Activated CD4-positive, alpha-beta memory T cell treated with anti-CD3 and anti-CD28 coated beads for 36 hours (primary cell): ENCODE results near the gene ZIC5. TPM values are rescaled to one million over a fixed set of nuclear protein-coding genes. Genes with fewer than 3 reads are reported as not detected.

ENCODE experiments used
- CTCF ChIA-PET: fragments of 350-600 bp; sonication (Branson Sonifier 250); formaldehyde crosslinking; loops from one replicate; lab custom pipeline; 2021; ENCODE audit warnings: antibody characterized with exemption, inconsistent platforms; lab: Charles Lee
- POLR2A ChIA-PET: fragments of 350-600 bp; sonication (Branson Sonifier 250); formaldehyde crosslinking; loops from one replicate; lab custom pipeline; 2021; ENCODE audit warnings: antibody characterized with exemption; lab: Charles Lee
- DNase-seq: peaks from one replicate; pipeline ENCODE4 v3.0.0-alpha.2; 2020
- H3K27ac Mint-ChIP-seq: one replicate; pipeline ENCODE4 v1.8.0; 2021; ENCODE audit warnings: mixed read lengths
- H3K27me3 Mint-ChIP-seq: one replicate; pipeline ENCODE4 v1.8.0; 2021; ENCODE audit warnings: mixed read lengths
- H3K36me3 Mint-ChIP-seq: one replicate; pipeline ENCODE4 v1.8.0; 2021; ENCODE audit warnings: mixed read lengths
- H3K4me1 Mint-ChIP-seq: one replicate; pipeline ENCODE4 v1.8.0; 2021; ENCODE audit warnings: low read depth, mixed read lengths
- H3K4me3 Mint-ChIP-seq: one replicate; pipeline ENCODE4 v1.8.0; 2021; ENCODE audit warnings: mild to moderate bottlenecking, mixed read lengths
- H3K9me3 Mint-ChIP-seq: one replicate; pipeline ENCODE4 v1.8.0; 2021; ENCODE audit warnings: mixed read lengths
- intact Hi-C: fragments of 100-400 bp; cut with micrococcal nuclease; formaldehyde crosslinking; loops from one replicate; pipeline ENCODE4 v1.15.1; 2023
- total RNA-seq, 2 experiments: library from RNA; stranded (reverse); gene quantifications; one replicate each; pipeline ENCODE4 v1.2.3, GENCODE V29; 2021

ZIC5 gene
- total RNA-seq, 2 experiments from 2014 or later, result not detected

- DNase-seq, result no peak
- Mint-ChIP-seq H3K27me3 (peaks cover 70% of the 10 kb centered on the region), H3K9me3 (no peaks in the 10 kb centered on the region), H3K4me3 (no peak overlapping the region), H3K27ac (no peak overlapping the region), H3K4me1 (peaks cover 16% of the 10 kb centered on the region), H3K36me3 (no peaks in the 10 kb centered on the region)
- CTCF ChIA-PET, result interaction anchor here (0.8 kb wide), 1 partner anchor 553 kb away, joined by 3 read pairs; no protein-coding TSS in a partner anchor
- POLR2A ChIA-PET, result no interaction called here
- intact Hi-C loops, result loop anchor here (5.0 kb wide), 1 partner anchor 305 kb away; no protein-coding TSS in a partner anchor
Observed at GRCh38 chr13:99962242-99962641, 9.3 kb downstream of the ZIC5 start.

- Mint-ChIP-seq H3K4me3 (no peak overlapping the region), H3K27me3 (peaks cover 70% of the 10 kb centered on the region), H3K9me3 (no peaks in the 10 kb centered on the region), H3K4me1 (peaks cover 21% of the 10 kb centered on the region), H3K27ac (no peak overlapping the region), H3K36me3 (no peaks in the 10 kb centered on the region)
- ChIA-PET CTCF (interaction anchor here (0.8 kb wide), 1 partner anchor 553 kb away, joined by 3 read pairs; no protein-coding TSS in a partner anchor), POLR2A (no interaction called here)
- no peak for DNase-seq
- intact Hi-C loops, result loop anchor here (2.0 to 5.0 kb wide), 2 partner anchors 21 to 304 kb away; no protein-coding TSS in a partner anchor
Observed at GRCh38 chr13:99961636-99962035, 9.9 kb downstream of the ZIC5 start.

DNA sequence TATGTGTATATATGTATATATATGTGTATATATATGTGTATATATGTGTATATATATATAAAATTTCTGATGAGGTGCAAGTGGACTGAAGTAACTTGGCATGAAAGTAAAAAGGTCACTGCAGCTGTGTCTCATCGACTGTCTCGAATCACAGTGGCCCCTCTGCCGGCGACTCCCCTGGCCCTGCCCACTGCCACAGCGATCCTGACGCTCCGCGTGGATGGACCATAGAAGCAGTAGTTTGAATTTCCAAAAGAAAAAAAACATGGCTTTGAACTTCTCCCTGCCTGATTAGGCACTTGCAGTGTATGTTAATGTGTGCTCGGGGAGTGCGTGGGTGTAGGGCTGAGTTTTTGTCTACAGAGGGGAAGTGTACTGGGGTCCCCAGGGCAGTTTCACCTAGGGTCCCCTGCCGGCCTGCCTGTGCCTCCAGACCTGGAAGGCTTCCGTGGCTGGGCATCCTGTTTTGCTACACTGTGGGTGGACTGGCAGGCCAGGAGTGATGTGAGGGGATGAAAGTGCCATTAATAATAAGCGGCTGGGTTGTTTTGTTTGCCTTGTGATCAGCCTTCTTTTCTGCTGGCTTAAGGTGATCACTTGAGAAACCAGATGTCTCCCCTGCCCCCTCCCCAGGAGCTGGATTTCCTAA lies 10.8 kb downstream of the ZIC5 start:
- ChIA-PET POLR2A (interaction anchor here (0.6 kb wide), 1 partner anchor 9 kb away, joined by 4 read pairs; no protein-coding TSS in a partner anchor), CTCF (no interaction called here)
- Mint-ChIP-seq H3K4me1 (peaks cover 28% of the 10 kb centered on the region), H3K9me3 (no peaks in the 10 kb centered on the region), H3K36me3 (no peaks in the 10 kb centered on the region), H3K4me3 (no peak overlapping the region), H3K27ac (no peak overlapping the region), H3K27me3 (peaks cover 69% of the 10 kb centered on the region)
- no peak for DNase-seq
- intact Hi-C loops, result loop anchor here (2.0 to 5.0 kb wide), 2 partner anchors 22 to 303 kb away; no protein-coding TSS in a partner anchor

DNA sequence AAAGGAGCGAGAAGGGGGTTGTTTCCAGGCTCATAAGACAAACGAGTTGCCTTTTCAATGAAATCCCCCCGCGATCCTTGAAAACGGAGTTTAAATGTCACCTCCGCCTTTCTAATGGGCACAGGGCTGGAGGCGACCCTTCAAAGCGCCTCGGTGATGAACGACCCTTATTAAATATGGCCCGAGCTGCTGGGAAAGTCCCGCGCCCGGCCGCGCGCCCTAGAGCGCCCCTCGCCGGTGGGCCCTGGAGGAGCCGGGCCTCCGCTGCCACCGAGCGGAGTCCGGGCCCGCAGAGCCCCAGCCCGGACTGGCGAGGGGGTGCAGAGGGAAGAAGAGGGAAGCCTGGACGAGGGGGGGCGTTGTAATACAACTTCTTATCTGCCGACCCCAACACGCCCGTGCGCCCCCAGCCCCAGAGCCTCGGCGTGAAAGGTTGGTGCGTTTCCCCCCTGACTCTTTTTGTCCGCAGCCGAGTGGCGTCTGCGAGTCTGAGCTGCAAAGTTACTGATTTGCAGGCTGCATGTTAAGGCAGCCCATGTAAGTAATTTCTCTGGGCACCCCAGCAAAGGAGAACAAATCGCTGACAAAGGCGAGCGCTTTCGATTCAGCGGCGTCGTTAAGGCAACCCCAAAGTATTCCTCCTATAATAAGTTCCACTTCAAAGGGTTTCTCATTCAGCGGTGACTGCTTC lies 11.9 kb downstream of the ZIC5 start:
- no peaks in the 10 kb centered on the region for H3K36me3 Mint-ChIP-seq
- DNase-seq, result no peak
- H3K9me3 Mint-ChIP-seq, result no peaks in the 10 kb centered on the region
- CTCF ChIA-PET, result no interaction called here
- H3K4me3 Mint-ChIP-seq, result peak overlapping the region; percentile 12
- POLR2A ChIA-PET, result no interaction called here
- intact Hi-C loops, result loop anchor here (2.0 to 5.0 kb wide), 2 partner anchors 23 to 302 kb away; no protein-coding TSS in a partner anchor
- no peak overlapping the region for H3K27ac Mint-ChIP-seq
- H3K27me3 Mint-ChIP-seq, result peaks cover 73% of the 10 kb centered on the region
- peaks cover 29% of the 10 kb centered on the region for H3K4me1 Mint-ChIP-seq

DNA sequence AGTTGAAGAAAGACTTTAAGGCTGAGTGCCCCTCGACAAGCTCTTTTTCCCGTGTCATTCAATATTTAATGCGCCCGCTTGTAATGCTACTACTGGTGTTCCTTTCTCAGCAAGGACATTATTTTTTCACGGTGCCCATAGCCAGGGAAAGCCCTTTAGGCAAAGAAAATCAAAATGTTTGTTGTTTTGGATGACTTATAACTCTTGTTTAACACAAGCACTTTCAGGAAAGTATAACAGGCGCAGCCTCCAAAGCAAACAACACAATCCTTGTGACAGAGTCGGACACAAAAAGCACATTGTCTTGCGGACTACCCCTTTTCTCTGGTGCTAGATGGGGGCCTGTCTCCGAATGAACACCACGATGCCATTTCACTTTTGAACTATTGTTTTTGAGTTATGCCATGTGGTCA lies 12.4 kb downstream of the ZIC5 start:
- intact Hi-C loops, result no loop called here
- Mint-ChIP-seq H3K36me3 (no peaks in the 10 kb centered on the region), H3K4me3 (no peak overlapping the region), H3K9me3 (no peaks in the 10 kb centered on the region), H3K27me3 (peaks cover 77% of the 10 kb centered on the region), H3K4me1 (peaks cover 29% of the 10 kb centered on the region), H3K27ac (no peak overlapping the region)
- DNase-seq, result no peak
- POLR2A ChIA-PET, result no interaction called here
- CTCF ChIA-PET, result no interaction called here

GRCh38 chr13:99958406-99959126 lies 13.0 kb downstream of the ZIC5 start:
- H3K27me3 Mint-ChIP-seq, result peaks cover 78% of the 10 kb centered on the region
- POLR2A ChIA-PET, result no interaction called here

DNA sequence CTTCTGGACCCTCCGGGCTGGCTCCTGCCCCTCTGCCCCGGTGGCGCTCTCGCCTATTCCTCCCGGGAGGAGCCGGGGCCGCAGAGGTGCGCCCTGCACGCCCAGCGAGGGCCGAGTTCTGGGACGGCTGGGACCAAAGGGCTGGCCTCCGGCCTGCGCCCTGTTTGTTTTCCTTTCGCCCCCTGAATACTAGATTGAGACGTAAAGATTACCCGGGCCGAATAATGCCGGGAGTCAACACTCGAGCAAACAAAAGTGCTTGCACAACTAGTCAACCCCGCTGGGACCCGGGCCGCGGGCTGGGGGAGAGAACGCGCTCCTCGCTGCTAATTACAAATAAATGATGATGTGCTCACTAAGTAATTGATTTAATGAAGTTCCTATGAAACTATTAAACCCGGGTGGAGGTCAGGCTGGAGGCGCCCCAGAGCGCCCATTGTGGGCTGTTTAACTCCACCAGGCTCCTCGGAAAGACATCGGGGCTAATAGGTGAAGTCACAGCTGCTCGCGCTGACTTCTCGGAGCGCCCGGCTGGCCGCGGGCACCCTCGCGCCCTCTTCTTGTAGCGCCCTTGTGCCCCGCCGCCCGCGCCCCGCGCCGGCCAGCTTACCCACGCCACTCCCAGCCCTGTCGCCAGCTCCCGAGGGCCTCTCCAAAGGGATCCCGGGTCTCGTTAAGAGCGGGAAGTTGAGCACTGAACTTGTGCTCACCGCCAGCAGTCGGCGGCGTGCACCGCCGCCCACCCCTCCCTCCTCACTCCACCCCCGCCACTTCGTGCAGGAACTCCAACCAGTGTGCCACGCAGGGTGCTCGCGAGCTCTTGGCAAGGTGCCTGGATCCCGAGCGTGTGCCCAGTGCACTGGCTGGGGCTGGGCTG lies 14.9 kb downstream of the ZIC5 start:
- intact Hi-C loops, result no loop called here
- Mint-ChIP-seq H3K36me3 (no peaks in the 10 kb centered on the region), H3K27me3 (peaks cover 82% of the 10 kb centered on the region), H3K27ac (no peak overlapping the region), H3K4me1 (peaks cover 29% of the 10 kb centered on the region), H3K9me3 (no peaks in the 10 kb centered on the region), H3K4me3 (peak overlapping the region; percentile 46)
- ChIA-PET CTCF (interaction anchor here (1.1 to 1.4 kb wide), 2 partner anchors 41 to 300 kb away, joined by 4 read pairs; no protein-coding TSS in a partner anchor), POLR2A (no interaction called here)
- DNase-seq, result no peak

More at GRCh38 chr13:99958406-99959126, 13.0 kb downstream of the ZIC5 start:
- peaks cover 29% of the 10 kb centered on the region for H3K4me1 Mint-ChIP-seq
- DNase-seq, result no peak
- H3K9me3 Mint-ChIP-seq, result no peaks in the 10 kb centered on the region
- H3K27ac Mint-ChIP-seq, result peak overlapping the region; percentile 38
- intact Hi-C loops, result loop anchor here (1.0 kb wide), 1 partner anchor 12 kb away; no protein-coding TSS in a partner anchor
- H3K4me3 Mint-ChIP-seq, result no peak overlapping the region
- CTCF ChIA-PET, result interaction anchor here (0.6 kb wide), 1 partner anchor 43 kb away, joined by 3 read pairs; no protein-coding TSS in a partner anchor
- H3K36me3 Mint-ChIP-seq, result no peaks in the 10 kb centered on the region

DNA sequence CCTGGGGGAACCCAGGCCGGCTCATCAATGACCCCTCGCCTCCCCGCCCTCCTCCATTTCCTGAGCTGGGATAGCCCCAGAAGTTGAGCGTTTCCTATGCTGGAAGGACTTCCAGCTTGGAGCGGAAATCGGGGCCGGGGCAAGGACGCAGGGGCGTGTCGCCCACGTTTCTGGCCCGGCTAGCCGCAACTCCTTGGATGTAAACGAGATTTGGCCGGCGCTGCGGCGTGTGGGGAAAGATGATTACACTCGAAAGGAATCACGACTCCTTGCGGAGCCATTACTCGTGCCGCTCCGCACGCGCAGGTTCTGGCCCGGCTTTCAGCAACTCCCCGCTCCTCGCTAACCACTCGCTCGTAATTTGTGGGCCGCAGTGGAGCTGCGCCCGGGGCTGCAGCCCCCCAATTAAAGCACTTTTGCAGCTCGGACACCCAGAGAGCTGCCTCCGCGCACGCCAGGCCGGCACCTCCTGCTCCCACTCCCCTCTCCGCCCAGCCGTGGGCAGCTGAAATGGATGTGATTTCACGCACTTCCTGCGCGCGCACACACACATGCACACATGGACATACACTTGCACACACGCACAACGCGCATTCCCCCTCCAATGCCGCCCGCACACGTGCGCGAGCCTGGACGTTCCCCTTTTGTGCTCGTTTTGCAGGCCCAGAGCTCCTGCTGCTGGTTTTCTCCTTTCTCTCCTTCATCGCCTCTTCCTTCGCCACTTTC lies 15.7 kb downstream of the ZIC5 start:
- Mint-ChIP-seq H3K36me3 (no peaks in the 10 kb centered on the region), H3K27ac (no peak overlapping the region), H3K4me3 (peak overlapping the region; percentile 46), H3K27me3 (peaks cover 78% of the 10 kb centered on the region), H3K9me3 (no peaks in the 10 kb centered on the region), H3K4me1 (peaks cover 29% of the 10 kb centered on the region)
- intact Hi-C loops, result no loop called here
- ChIA-PET CTCF (interaction anchor here (0.8 to 1.4 kb wide), 3 partner anchors 40 to 299 kb away, joined by 3 to 4 read pairs (median 3); no protein-coding TSS in a partner anchor), POLR2A (no interaction called here)
- no peak for DNase-seq

GRCh38 chr13:99955107-99955746 lies 16.3 kb downstream of the ZIC5 start:
- H3K4me1 Mint-ChIP-seq, result peaks cover 27% of the 10 kb centered on the region
- no peaks in the 10 kb centered on the region for H3K36me3 Mint-ChIP-seq
- POLR2A ChIA-PET, result no interaction called here
- no peaks in the 10 kb centered on the region for H3K9me3 Mint-ChIP-seq
- intact Hi-C loops, result no loop called here
- CTCF ChIA-PET, result interaction anchor here (0.8 to 1.4 kb wide), 3 partner anchors 39 to 298 kb away, joined by 3 to 4 read pairs (median 3); no protein-coding TSS in a partner anchor
- no peak overlapping the region for H3K27ac Mint-ChIP-seq
- H3K4me3 Mint-ChIP-seq, result no peak overlapping the region
- peaks cover 77% of the 10 kb centered on the region for H3K27me3 Mint-ChIP-seq
- no peak for DNase-seq

DNA sequence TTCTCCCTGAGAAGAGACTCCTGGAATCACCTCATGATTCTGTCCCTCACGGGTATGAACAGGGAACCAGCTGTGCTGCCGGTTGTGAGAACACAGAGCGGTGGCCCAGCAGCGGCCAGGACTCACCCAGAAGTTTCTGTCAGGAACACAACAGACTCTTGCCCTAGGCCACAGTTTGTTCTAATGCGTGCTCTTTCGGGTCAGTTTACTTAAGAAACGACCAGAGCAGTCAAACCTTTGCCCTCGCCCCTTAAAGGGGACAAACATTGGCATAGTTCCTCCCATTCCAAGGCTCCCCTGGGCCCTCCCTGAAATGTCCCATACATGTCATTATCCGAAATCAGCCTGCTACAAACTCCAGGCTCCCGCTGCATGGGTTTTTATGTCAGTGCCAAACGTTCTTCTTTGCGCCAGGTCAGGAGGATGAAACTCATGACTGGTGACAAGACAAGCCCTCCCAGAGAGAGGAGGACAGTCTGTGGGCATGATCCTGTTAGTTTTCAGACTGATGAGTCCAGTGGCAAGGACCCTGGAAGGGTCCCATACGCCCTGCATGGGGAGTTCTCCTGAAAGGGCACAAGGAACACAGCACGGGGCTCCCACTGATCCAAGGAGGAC lies 18.3 kb downstream of the ZIC5 start:
- intact Hi-C loops, result no loop called here
- CTCF ChIA-PET, result no interaction called here
- Mint-ChIP-seq H3K36me3 (no peaks in the 10 kb centered on the region), H3K9me3 (no peaks in the 10 kb centered on the region), H3K4me3 (no peak overlapping the region), H3K27ac (no peak overlapping the region), H3K4me1 (peaks cover 16% of the 10 kb centered on the region), H3K27me3 (peaks cover 67% of the 10 kb centered on the region)
- DNase-seq, result no peak
- POLR2A ChIA-PET, result no interaction called here
